IPS-18c (cell line): Measurements from ENCODE around the gene GABBR2.

Experiments used
- H3K4me3 ChIP-seq: 2 replicates; pipeline ENCODE4 v1.7.0; 2013; ENCODE audit warnings: low read depth, mild to moderate bottlenecking, low read length, moderate library complexity; ENCODE audit not compliant: insufficient read depth
- H3K9me3 ChIP-seq: one replicate; pipeline ENCODE4 v1.6.1; 2013; ENCODE audit warnings: mild to moderate bottlenecking, low read length, moderate library complexity; ENCODE audit not compliant: control insufficient read depth, insufficient read depth

Gene GABBR2

DNA sequence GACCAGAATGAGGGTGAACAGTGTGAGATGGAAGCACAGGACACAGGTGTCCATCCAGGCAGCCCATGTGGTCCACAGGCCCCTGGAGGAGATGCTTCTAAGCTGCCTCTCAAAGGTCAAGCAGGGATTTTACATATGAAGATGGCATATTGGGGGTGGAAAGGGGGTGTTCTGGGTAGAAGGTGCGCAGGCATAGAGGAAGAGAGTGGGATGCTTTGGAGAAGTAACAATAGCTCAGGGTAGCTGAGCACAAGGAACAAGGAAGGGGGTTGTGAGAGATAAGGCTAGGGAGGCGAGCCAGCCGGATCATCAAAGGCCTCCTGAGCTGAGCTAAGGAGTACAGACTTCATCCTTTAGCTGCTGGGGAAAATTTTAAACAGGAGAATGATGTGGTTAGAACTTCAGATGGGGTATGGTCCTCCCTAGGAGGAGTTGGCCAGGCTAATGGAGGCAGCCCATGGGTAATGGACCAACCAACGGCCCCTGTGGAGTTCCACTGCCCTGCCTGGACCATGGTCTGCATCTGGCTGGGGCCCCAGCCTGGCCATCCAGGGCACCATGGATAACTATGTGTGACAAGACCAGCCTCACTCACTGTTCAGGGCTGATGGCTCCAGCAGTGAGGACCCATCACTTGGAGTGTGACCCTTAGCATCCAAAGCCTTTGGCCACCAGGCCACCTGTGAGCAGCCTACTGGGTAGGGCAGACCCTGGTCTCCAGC lies 366.5 kb downstream of the GABBR2 start:
- Histone ChIP-seq H3K4me3 (no peak overlapping the region), H3K9me3 (no peaks in the 10 kb centered on the region)

DNA sequence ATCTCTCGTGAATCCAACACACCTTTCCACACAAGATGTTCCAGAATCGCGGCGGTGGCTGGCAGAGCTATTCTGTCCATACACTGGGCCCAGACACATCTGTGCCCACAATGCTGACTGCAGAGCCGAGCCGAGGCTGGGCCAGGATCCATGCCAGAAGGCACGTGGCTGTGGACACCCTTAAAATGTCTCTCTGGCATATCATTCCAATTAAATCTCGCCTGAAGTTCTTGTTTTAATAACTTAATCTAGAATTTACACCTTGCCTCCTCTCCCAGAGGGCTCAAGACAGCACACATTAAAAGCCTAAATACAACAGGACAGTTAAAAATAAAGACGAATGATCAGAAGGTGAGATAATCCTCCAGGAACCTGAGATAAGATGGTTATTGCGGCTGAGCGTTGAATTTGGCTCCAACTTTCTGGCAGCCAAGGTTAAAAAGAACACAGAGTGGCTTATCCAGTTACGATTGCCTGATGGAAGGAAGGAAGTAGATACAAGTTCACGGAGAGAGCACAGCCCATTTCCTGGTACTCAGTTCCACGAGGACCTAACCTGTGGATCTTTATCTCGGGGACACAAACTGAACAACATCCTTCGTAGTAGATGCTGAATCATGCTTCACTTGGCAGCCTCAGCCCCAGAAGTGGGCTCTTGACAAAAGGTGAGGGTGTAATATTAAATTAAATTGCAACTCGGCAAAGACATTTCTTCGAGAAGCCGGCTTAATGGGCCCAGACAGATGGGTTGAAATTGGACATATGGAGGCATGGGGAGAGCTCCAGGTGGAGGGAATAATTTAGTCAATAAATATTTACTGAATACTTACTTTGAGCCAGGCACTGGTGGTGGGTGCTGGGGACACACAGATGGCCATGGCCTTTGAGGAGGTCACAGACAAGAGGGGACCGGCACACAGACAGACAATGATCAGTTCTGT lies 367.3 kb downstream of the GABBR2 start:
- no peaks in the 10 kb centered on the region for H3K9me3 ChIP-seq
- H3K4me3 ChIP-seq, result no peak overlapping the region

DNA sequence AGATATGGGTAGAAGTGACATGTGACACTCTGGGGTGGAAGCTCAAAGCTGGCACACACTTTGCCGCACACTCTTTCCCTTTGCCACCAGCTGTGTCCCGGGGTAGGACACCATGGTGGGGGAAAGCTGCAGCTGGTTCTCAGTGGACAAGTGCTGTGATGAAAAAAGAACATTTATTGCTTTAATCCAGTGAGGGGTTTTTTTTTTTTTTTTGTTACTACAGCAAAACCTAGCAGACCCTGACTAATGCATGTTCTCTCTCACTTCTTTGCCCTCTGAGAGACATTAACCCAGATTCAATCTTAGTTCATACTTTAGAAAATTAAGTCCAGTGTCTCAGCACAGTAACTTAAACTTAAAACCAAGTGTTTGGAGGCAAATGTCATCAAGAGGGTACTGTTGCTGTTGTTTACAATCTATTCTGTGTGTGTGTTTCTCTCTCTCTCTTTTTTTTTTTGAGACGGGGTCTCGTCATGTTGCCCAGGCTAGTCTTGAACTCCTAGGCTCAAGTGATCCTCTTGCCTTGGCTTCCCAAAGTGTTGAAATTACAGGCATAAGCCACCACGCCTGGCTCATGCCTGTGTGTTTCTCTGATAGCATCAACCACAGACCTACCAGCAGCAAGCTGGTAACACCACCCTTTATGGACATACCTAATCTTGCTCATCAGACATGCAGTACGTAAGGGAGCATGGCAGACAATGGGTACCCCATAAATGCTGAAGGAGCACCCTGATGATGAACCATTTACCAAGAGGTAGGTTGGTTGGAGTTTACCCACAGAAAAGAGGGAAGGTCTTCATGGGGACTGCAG lies 368.5 kb downstream of the GABBR2 start:
- H3K9me3 ChIP-seq, result no peaks in the 10 kb centered on the region

DNA sequence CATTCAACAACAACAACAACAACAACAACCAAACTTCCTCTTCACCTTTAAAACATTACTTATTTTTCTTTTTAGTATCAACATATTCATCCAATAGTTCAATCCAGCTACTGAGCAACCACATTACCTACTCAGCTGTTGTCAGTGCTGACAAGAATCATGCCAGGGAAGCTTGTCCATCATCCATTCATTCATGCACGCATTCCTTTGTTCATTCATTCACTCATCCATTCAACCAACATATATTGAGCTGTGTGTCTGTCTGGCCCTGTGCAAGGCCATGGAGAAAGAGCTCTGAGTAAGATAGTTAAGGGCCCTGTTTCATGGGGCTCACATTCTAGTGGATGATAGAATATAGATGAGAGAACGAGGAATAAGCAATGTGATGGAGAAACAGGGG lies 373.1 kb downstream of the GABBR2 start:
- H3K9me3 ChIP-seq, result no peaks in the 10 kb centered on the region
- no peak overlapping the region for H3K4me3 ChIP-seq

More for the DNA sequence above, 368.5 kb downstream of the GABBR2 start:
- no peak overlapping the region for H3K4me3 ChIP-seq

DNA sequence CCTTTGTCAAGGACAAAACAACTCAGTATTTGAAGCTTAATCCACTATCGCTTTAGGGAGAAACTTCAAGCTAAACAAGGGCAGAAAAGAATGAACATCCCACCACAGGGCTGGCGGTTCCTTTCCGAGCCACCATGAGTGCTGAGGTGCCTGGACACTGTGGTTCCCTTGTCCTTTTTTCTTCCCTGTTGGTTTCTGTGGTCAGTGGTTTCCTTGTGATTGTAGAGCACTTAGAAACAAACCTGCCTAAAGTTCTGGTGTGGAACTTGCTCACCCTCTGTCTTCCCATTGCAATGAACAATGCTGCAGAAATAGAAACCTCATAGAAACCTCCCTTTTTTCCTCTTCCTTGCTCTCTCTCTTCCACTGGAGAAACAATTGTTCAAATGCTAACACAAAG lies 373.9 kb downstream of the GABBR2 start:
- no peaks in the 10 kb centered on the region for H3K9me3 ChIP-seq
- no peak overlapping the region for H3K4me3 ChIP-seq

DNA sequence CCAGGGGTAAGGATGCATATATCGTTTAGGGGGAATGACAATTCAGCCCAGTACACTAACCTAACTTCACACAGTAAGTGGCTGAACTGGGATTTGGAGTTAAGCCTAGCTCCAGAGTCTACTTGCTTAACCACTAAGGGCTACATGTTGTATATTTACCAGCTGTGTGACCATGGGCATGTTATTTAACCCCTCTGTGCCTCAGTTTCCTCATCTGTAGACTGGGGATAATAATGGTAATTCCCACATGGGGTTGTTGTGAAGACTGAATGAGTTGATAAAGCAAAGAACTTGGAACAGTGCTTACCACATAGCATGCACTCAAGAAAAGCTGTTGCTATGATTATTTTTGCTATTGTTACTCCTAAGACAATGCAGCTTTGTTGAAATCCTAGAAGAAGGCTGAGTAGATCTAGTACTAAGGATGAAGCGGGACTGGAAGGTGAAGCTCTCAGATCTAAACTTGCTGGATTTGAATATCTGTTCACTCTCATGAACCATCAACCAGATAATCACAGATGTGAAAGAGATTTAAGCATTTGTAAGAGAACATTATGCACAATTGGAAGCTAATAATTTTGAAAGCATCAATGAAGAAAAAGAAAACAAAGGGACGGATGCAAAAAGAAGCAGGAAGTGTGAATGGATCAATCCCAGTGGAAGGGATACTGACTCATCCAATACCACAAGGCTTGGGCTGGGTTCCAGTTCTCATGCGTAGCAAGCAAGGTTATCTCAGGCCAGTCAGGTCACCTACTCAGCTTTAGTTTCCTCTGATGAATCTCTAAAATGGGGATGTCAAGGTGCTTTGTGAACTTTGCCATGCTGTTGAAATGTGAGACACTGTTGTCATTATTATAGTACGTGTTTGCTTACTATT lies 374.8 kb downstream of the GABBR2 start:
- Histone ChIP-seq H3K4me3 (no peak overlapping the region), H3K9me3 (no peaks in the 10 kb centered on the region)

DNA sequence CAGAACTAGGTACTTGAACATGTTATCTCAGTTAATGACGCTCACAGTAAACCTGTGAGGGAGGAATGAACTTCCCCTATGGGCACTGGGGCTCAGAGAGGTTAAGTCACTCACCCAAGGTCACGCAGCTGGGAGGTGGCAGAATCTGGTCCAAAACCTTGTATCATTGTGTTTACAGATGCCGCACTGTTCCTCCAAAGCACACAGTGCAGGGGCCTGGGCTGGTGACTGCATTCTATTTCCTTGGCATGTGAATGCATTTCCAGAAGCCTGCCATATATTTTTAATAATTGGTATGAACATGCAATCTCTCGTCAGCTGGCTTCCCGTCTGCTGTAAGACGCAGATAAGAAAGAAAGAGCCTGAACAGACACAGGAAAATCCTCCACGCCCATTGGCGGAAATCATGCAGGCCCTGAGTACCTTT lies 376.3 kb downstream of the GABBR2 start:
- H3K9me3 ChIP-seq, result no peaks in the 10 kb centered on the region
- H3K4me3 ChIP-seq, result no peak overlapping the region

DNA sequence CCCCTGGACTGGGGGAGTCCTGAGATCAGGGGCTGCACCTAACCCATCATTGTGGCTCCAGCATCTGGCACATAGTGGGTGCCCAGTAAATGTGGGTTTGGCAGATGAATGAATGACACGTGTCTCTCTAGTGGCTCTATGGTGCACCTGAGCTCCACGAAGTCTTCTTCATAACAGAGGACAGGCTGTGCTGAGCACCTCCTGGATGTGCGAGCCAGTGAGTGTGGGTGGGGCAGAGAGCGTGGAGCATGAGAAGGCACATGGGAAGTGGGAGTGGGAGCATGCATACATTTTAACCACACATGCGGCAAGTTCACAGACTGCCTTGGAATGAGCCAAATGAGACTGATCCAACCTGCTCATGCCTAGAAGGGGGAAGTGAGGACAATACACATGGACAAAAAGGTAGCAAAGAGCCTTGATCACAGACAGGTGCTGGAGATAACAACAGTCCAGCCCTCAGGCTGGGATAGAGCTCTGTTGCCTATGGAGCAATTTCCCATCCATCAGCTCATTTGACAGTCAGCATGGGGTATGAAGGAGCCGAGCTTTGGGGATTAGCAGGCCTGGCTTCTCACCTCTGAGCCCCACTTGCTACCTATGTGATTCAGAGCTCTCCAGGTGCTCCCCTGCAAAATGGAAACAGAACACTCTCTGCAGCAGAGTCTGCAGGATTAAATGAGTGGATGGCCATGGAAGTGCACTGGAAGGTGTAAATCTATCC lies 377.0 kb downstream of the GABBR2 start:
- no peaks in the 10 kb centered on the region for H3K9me3 ChIP-seq
- H3K4me3 ChIP-seq, result no peak overlapping the region

DNA sequence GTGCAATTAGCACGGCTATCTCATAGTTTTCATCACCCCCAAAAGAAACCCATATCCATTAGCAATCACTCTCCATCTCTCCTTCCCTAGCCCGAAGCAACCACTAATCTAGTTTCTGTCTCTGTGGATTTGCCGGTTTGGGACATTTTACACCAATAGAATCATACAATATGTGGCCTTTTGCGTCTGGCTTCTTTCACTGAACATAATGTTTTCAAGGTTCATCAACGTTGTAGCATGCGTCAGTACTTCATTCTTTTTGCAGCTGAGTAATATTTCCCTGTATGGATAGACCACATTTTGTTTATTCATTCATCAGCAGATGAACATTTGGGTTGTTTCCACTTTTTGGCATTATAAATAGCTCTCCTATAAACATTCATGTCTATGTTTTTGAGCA lies 377.9 kb downstream of the GABBR2 start:
- H3K9me3 ChIP-seq, result no peaks in the 10 kb centered on the region
- H3K4me3 ChIP-seq, result no peak overlapping the region

DNA sequence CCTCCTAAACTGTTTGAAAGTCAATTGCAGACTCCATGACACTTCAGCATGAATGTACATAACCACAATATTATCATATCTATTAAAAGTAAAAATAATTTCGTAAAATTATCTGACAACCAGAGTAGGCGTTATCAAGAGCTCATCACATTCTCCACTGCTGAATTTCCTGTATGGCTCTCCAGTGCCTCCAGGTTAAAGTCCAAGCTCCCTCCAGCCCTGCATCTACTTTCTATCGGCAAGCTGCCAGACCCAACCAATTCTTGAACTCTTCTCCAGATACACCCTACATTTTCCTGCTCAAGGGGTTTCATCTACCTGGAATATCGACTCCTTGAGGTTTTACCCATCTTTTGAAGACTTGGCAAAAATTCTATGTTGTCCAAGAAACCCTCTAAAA lies 378.8 kb downstream of the GABBR2 start:
- no peaks in the 10 kb centered on the region for H3K9me3 ChIP-seq
- no peak overlapping the region for H3K4me3 ChIP-seq

DNA sequence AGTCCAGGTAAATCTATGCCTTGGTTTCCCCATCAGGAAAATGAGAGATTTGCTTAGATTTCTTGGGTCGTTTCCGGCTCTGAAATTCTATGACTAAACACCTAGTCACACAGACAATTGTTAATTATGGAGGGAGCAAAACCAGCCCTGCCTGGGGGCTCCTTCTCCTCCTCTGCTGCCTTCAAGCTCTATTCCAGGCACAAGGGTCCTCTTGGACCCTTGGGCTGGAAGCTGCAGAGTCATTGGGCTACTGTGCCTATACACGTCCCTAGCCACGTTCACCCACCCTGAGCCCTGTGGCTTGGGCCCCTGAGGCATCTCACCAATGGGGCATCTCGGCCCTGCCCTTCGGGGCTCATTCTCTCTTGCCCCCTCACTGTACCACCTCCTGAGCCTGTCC lies 379.5 kb downstream of the GABBR2 start:
- no peak overlapping the region for H3K4me3 ChIP-seq
- H3K9me3 ChIP-seq, result no peaks in the 10 kb centered on the region

DNA sequence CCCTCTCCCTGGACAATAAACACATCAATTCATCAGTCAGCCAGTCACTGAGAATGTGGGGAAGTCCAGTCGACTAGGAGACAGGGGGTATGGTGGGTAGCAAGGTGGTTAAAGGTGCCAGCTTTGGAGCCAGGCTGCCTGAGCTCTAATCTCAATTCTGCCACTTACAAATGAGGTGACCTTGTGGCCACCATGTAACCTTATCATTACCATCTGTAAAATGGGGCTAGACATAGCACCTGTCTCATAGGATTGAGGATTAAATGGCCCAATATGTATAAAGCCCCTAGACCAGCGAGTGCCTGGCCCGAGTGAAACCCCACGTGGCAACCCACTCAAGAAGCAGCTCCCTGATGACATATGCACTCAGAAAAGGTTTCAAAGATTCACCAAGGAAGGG lies 380.0 kb downstream of the GABBR2 start:
- H3K4me3 ChIP-seq, result no peak overlapping the region
- H3K9me3 ChIP-seq, result no peaks in the 10 kb centered on the region

DNA sequence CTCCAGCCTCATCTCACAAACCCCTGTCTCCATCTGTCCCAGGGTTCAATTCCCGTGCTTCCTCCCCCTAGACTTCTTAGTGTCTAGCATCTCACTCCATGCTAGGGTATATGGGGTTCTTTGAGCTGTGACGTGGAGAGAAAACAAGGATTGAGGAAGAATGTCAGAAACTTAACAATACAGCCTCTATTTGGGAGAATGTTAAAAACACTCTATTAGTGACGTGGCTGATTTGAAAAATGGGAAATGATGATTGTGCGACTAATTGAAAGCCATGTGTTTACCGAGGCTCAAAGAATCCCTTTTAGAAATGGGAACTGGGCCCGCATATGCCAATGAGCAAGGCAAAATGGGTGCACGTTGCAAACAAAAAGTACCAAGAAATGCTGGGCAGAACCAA lies 380.6 kb downstream of the GABBR2 start:
- Histone ChIP-seq H3K4me3 (no peak overlapping the region), H3K9me3 (no peaks in the 10 kb centered on the region)

DNA sequence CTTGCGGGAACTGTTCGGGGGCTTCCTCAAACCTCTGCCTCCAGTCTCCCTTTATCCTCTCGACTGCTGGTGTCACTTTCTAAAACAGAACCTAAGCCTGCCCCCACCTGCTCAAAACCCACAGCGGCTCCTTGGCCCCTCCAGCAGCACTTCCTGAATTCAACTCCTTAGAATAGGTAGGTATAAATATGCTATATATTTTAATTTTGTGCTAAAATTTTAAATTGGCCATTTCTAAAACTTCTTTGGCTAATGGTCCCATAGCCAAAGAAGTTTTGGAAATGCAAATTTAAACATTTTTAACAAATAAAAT lies 381.5 kb downstream of the GABBR2 start:
- Histone ChIP-seq H3K4me3 (no peak overlapping the region), H3K9me3 (no peaks in the 10 kb centered on the region)

DNA sequence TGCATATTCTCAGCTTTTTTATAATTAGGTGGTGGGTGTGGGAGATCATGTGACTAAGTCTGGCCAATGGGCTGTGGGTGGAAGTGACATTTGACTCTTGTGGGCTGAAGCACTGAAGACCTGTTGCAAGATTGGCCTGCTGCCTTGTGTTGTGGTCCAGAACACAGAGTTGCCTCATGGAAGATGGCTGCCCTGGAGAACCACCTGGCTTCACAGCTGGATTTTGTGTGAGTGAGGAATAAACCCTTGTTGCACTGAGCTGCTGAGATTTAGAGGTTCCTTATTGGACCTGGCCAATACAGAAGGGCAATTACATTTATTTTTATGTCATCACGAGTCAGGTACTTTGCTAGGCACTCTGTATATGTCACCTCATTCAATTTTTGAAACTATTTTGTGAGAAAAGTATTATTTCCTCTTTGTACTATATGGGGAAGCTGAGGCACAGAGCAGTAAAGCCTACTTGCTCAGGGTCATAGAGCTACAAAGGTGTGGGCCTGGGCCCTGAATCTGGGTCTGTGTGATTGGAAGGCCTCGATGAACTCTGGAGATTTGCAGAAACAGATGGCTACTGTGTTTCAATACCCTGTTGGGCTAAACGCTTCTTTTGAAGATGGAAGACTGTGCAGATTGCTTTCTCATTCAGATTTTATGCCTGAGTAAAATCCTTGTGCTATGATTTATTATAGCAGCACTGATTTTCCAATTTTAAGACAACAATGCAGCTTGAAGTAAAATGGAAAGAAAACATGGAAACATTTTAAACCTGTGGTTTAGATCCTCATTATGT lies 382.1 kb downstream of the GABBR2 start:
- no peak overlapping the region for H3K4me3 ChIP-seq
- no peaks in the 10 kb centered on the region for H3K9me3 ChIP-seq

DNA sequence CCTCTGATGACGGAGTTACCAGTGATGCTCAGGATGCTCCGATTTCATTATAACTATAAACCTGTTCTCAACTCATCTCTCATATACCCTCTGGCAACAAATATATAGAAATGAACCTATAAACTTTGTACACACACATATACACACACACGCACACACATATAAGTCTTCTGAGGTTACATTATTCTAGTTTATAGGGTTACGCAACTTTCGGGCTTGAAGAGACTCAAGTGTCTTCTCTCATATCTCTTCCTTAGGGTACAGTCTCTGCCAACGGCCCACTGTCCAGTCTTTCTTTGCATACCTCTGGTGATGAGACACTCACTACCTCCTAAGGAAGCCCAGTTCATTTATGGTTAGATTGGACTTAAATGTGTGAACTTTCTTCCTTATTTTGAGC lies 383.9 kb downstream of the GABBR2 start:
- no peak overlapping the region for H3K4me3 ChIP-seq
- H3K9me3 ChIP-seq, result no peaks in the 10 kb centered on the region
